ENCODE measurements around the gene RNF183. TPM values are rescaled to one million over a fixed set of nuclear protein-coding genes. Genes with fewer than 3 reads are reported as not detected.
"Not testable (repeated sequence)": the region's sequence is repeated elsewhere in the genome, so short reads cannot be mapped to it uniquely, and the experiment has no call there.

Gene RNF183
- total RNA-seq, 1 donor from 2014 or later, result 0.20 TPM

- no peak for DNase-seq
These were observed 12.1 kb upstream of the RNF183 start for GRCh38 chr9:113315231-113315630.

- no peak for DNase-seq
These were observed 10.1 kb upstream of the RNF183 start for GRCh38 chr9:113313261-113313660.

DNA sequence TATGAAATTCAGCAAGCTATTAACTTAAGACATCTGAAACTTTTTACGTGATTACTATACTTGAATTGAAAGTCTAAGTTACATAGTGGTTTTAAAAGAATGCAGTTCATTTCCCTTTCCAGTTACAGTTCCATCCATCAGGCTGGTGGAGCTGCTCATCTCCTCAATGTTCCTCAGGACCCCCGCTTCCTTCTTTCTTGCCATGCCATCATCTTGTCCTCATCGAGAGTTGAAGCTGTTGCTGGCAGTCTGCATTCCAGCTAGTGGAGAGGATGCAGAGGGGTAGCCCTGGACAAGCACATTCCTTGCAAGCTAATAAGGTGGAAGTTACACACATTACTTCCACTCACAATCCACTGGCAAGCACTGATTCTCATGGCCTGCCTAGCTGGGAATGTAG lies 8.8 kb upstream of the RNF183 start:
- DNase-seq, result no peak

DNA sequence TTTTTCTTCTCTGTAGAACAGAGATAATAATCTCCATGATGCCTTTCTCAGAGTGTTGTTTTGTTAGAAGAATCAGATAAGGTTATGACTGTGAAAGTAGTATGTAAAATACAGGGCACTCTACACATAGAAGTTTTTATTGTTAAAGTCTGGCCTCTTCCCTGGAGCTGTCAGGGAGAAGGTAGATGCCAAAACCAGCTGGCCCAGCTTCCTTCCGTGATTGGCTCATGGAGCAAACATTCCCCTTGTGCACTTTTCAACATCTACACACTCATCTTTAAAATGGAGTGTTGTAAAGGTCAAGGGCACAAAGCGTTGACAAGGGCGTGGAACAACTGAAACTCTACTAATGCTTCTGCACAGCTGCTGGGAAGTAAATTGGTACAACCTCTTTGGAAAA lies 7.4 kb upstream of the RNF183 start:
- DNase-seq, result no peak

DNA sequence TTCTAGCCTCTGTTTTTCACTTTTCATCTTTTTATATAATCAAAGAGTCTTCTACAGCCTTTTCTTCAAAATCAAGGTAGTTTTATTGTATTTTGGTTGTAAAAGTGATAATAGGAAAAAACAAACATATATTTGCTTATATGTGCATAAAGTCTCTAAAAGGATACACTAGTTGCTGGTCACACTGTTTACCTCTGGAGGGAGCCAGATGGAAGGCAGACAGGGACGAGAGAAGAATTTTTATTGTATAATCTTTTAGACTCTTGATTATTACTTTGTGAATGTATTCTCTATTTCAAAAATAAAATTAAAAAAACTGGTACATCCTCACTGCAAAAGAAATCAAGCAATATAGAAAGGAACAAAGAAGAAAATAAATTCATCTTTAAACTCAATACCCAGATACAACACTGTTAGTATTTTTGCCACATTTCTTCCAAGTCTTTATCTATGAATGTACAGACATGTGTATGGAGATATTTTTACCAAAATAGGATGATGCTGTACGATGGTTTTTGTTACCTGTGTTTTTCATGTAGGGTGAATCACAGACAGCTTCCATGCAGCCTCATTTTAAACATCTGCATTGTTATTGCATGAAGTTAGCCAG lies 6.1 kb upstream of the RNF183 start:
- DNase-seq, result peak; percentile 14

GRCh38 chr9:113307396-113307975 lies 4.3 kb upstream of the RNF183 start:
- no peak for DNase-seq

DNA sequence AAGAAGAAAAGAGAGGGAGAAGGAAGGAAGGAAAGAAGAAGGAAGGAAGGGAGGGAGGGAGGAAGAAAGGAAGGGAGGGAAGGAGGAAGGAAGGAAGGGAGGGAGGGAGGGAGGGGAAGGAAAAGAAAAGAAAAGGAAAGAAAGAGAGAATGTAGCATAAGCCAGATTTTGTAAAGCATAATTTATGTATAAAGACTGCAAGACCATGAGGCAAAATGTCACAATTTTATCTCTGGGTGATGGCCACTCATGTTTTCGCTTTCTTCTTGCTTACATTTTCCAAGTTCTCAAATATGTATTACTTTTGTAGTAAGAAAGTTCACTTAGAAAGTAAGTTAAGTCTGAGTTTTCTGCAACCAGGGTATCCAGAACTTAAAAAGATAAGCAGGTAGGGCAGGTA lies 3.4 kb upstream of the RNF183 start:
- no peak for DNase-seq

DNA sequence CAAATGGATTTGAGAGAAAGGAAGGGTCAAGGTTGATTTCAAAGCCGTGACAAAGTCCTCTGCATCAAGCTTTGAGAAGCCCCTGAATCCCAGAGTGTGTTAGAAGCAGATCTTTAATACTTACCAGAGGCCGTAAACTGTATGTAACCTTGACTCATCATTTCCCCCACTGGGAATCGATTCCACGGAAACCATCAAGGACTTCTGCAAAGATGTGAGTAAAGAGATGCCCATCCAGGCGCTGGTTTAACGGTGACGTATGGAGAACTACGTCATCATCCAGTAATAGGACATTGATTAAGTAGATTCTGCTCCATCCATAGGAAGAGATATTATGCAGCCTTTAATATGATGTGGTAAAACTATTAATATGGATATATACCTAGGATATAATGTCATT lies 1.6 kb downstream of the RNF183 start:
- DNase-seq, result no peak

DNA sequence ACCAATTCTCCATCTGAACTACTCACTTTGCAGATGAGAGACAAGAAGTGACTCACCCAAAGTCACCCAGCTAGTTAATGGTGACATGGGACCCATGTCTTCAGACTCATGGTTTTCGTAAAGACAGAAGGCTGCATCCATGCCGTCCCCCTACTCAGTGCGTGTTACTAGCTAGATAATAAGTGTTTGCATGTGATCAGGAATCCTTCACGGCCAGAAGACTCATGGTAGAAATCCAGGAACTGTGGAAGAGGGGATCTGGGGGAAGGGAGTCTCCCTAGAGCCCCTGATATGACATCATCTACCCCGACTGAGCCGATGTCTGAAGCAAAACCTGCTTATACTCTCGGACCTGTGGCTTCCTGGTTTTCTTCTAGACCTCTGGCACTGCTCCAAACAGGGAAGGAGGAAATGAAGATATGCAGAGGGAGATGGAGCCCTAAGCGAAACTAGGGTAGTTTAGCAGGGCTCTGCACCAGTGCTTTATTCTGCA lies 3.3 kb downstream of the RNF183 start:
- no peak for DNase-seq

- DNase-seq, result no peak
These were observed 4.0 kb downstream of the RNF183 start for GRCh38 chr9:113298924-113299770.

DNA sequence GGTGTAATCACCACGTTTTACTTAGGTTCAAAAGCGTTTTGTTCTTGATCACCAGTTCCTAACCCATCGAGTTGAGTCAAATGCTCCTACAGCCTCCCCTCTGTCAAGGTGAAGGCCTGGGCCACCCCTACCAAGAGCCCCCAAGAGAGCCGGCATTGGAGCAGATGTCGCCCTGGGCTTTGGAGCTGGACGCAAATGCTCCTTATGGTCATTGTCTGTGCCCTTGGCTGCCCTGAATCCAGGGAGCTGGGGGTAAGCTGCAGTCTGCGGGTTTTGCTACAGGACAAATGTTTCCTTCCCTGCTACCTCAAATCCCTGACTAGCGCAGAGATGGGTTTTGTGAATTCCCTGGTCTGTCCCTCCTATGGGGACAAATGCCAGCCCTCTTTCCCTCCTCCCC lies 4.9 kb downstream of the RNF183 start:
- no peak for DNase-seq

DNA sequence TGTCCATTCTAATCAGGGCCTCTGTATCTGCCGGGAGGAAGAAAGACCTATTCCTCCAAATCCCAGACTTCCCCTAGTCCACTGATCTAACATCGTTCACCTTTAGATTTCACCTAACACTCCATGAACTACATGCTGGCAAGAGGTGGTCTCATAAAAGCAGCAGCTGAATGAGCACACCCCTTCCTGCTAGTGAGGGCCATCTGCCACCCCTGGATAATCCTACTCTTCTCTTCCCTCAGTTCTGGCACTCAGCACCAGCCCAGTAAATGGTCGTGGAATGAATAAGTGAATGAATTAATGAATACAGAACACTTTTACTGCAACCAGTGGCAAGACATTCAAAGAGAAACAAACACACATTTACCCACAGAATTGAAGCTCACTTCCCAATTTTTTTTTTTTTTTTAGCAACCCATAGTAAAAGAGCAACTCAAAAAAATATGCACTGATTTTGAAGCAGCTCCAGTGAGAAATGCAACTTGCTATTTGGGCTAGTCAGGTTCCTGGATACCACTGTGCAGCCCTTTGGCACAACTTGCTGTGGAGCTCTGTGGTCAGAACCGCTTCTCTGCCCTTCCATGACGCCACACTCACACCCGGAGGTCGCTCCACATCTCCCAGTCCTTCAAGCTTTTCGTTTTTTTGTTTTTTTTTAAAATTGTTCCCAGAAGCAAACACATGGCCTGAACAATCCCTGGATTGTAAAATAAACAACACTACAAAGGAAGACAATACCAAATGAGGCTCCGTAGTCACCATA lies 6.2 kb downstream of the RNF183 start:
- no peak for DNase-seq

DNA sequence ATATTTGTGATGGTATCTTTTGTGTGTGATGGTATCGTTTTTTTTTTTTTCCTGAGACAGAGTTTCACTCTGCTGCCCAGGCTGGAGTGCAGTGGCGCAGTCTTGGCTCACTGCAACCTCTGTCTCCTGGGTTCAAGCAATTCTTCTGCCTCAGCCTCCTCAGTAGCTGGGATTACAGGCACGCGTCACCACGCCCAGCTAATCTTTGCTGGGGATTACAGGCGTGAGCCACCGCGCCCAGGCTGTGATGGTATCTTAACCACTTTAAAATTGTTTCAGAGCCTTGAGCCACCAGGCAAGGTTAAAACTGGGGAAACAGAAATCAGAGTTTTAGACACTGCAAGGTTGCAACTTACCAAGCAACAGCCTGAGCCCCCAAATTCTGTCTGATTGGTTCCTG lies 6.9 kb downstream of the RNF183 start:
- not testable (repeated sequence) for DNase-seq

GRCh38 chr9:113293285-113293878 lies 9.8 kb downstream of the RNF183 start:
- no peak for DNase-seq

GRCh38 chr9:113290052-113290607 lies 13.0 kb downstream of the RNF183 start:
- no peak for DNase-seq

DNA sequence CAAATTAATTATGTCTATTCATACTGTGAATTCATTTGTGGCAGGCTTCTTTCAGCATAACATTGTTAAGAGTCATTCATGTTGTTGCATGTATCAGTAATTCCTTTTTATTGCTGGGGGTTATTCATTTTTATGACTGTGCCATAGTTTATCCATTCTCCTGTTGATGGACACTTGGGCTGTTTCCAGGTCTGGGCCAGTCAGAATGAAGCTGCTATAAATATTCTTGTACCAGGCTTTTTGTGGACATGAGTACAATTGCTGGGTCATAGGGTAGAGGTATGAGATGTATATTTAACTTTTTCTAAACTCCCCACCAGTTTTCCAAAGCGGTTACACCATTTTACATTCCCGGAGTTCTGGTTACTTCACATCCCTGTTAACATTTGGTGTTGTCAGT lies 14.1 kb downstream of the RNF183 start:
- DNase-seq, result no peak

DNA sequence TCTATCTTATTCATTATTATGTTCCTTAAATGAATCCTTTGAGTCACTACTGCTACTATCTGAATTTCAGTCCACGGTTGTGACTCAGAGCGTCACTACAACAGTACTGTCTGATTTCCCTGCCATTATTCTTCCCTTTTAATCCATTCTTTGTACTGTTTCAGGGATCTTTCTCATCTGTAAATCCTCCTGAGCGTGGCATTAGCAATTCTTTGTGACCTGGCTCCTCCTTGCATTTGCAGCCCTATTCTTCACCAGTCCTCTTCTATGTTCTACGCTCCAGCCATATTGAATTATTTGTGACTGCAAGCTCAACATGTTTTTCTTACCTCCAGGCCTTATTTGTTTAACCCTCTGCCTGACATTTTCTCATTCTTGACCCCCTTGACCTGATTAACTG lies 21.8 kb downstream of the RNF183 start:
- DNase-seq, result no peak

- DNase-seq, result no peak
These were observed 24.3 kb downstream of the RNF183 start for GRCh38 chr9:113278840-113279239.

GRCh38 chr9:113275157-113276131 lies 27.7 kb downstream of the RNF183 start, which contains the start of the genes CDC26 and PRPF4:
TSS of gene CDC26 (minus strand) at chr9:113275572. CDS start at chr9:113272507, 3,065 bp downstream.
TSS of gene PRPF4 (plus strand) at chr9:113275658. CDS start at chr9:113275744, 86 bp downstream.
- DNase-seq, result peak; percentile 99

DNA sequence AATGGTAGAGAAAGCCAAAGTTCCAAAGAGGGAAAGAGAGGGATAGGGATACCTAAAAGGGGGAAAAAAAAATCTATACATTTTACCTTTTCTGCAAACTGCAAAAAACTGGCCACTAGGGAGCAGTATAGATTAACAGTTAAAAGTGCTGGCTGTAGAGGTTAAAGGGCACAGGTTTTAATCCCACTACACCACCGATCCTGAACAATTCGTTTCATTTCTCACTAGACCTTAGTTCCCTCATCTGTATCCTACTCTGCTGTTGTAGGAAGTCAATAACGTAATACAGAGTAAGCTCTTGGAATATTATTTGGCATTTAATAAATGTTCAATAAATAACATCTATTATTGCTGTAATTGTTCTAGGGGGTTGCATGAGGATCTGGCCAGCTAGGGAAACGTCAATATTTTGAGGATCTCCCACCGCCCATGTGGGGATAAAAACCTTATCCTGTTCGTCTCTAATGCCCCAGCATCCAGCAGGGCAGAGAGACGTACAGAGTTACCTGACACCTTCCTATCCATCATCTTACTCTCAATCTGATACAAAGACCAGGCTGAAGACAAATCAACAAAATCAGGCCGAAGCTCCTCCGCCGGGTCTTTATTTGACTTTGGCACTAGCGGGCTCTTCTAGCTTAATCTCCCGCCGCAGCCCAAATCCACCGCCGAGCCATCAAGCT lies 28.6 kb downstream of the RNF183 start:
- DNase-seq, result peak; percentile 73

Data from skin of body (tissue), 2 donors.